ENCODE measurements around the gene FBXL17.

DNA sequence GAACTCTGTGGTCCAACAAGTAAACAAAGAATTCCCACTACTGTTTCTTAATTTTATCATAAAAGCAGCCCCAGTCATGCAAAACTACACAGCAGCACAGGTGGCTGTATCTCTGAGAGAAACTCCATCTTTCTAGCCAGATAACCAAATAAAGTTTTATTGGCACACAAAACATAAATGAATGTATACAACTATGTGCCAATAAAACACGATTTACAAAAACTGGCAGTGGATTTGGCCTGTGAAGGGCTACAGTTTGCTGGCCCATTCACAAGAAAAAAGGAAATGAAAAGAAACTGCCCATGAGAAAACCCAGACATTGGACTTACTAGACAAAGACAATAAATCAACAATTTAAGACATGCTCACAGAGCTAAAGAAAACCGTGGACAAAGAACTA is 10.6 kb downstream of the FBXL17 start:
- TF ChIP-seq, protein P1, sequence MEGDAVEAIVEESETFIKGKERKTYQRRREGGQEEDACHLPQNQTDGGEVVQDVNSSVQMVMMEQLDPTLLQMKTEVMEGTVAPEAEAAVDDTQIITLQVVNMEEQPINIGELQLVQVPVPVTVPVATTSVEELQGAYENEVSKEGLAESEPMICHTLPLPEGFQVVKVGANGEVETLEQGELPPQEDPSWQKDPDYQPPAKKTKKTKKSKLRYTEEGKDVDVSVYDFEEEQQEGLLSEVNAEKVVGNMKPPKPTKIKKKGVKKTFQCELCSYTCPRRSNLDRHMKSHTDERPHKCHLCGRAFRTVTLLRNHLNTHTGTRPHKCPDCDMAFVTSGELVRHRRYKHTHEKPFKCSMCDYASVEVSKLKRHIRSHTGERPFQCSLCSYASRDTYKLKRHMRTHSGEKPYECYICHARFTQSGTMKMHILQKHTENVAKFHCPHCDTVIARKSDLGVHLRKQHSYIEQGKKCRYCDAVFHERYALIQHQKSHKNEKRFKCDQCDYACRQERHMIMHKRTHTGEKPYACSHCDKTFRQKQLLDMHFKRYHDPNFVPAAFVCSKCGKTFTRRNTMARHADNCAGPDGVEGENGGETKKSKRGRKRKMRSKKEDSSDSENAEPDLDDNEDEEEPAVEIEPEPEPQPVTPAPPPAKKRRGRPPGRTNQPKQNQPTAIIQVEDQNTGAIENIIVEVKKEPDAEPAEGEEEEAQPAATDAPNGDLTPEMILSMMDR (IDR thresholded peaks at IDR 0.05; ENCODE audit: borderline replicate concordance, extremely low read depth, low read length, poor library complexity, severe bottlenecking): no peak
- no peak for TF ChIP-seq EZH2 (IDR thresholded peaks at IDR 0.05; ENCODE audit: borderline replicate concordance, low read depth, low read length, severe bottlenecking)

All from DND-41 (cell line).